HepG2 (cell line): ENCODE results near the gene NDUFS6.

Experiments
- CTCF ChIP-seq: sonication (generic); formaldehyde crosslinking; IDR thresholded peaks from 2 replicates; pipeline ENCODE4 v1.5.0; 2020; ENCODE audit warnings: mild to moderate bottlenecking, missing genetic modification reagents, moderate library complexity
- DRAP1 ChIP-seq: IDR thresholded peaks from 2 replicates; pipeline ENCODE4 v1.6.1; 2016; ENCODE audit warnings: missing genetic modification reagents, missing compliant biosample characterization
- TERF1 ChIP-seq: sonication (generic); formaldehyde crosslinking; IDR thresholded peaks from 2 replicates; pipeline ENCODE4 v1.8.0; 2022; ENCODE audit warnings: mild to moderate bottlenecking, missing genetic modification reagents, moderate library complexity

GRCh38 chr5:1778138-1779020, 22.8 kb upstream of the NDUFS6 start:
- TF ChIP-seq CTCF (CRISPR knock-in tag): no peak
- TF ChIP-seq TERF1 (CRISPR knock-in tag): no peak
- no peak for TF ChIP-seq DRAP1 (CRISPR knock-in tag)
